ENCODE results near the gene NECTIN3.

DNA sequence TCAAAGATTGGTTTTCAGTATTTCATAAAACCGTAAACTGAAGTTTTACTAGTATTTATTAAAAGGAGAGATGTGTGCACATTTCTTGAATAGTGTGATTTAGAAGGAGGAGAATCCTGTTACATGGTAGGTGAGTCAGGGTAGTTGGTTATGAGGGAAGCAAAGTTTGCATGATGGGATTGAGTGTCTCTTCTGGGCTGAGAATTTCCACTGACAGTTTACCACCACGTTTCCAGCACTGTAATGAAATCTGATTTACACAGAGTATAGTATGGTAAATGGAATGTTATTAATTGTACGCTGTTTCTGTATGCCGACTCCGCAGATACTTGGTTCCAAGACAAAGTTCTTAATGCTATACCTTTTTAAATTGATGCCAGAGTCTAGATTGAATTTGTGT, 1.6 kb downstream of the NECTIN3 start:
- no peak for TF ChIP-seq CTCF (conservative IDR thresholded peaks at IDR 0.05; ENCODE audit: low read length)
- no peak for TF ChIP-seq EZH2phosphoT487 (IDR thresholded peaks at IDR 0.05; ENCODE audit: borderline replicate concordance, low read depth, low read length)
